ENCODE results near the gene CABP5. TPM values are rescaled to one million over a fixed set of nuclear protein-coding genes. Genes with fewer than 3 reads are reported as not detected.

Gene CABP5
- total RNA-seq, 1 donor from 2014 or later: not detected

- Histone ChIP-seq H3K27ac (no peak overlapping the region), H3K36me3 (no peaks in the 10 kb centered on the region), H3K9me3 (no peaks in the 10 kb centered on the region), H3K4me3 (no peak overlapping the region), H3K4me1 (no peaks in the 10 kb centered on the region), H3K27me3 (peaks cover 10% of the 10 kb centered on the region)
- intact Hi-C loops (cut with DNase I): no loop called here
- TF ChIP-seq, protein P1, sequence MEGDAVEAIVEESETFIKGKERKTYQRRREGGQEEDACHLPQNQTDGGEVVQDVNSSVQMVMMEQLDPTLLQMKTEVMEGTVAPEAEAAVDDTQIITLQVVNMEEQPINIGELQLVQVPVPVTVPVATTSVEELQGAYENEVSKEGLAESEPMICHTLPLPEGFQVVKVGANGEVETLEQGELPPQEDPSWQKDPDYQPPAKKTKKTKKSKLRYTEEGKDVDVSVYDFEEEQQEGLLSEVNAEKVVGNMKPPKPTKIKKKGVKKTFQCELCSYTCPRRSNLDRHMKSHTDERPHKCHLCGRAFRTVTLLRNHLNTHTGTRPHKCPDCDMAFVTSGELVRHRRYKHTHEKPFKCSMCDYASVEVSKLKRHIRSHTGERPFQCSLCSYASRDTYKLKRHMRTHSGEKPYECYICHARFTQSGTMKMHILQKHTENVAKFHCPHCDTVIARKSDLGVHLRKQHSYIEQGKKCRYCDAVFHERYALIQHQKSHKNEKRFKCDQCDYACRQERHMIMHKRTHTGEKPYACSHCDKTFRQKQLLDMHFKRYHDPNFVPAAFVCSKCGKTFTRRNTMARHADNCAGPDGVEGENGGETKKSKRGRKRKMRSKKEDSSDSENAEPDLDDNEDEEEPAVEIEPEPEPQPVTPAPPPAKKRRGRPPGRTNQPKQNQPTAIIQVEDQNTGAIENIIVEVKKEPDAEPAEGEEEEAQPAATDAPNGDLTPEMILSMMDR (IDR thresholded peaks at IDR 0.05): no peak
- no peak for DNase-seq
- ATAC-seq: no peak
Measured at GRCh38 chr19:47991191-47991808, 52.6 kb downstream of the CABP5 start.

Other genes with a start within 250 kb of the CABP5 start
- not detected for gene TPRX1, start 239.5 kb downstream of the CABP5 start, total RNA-seq
- gene CRX, start 222.1 kb downstream of the CABP5 start, total RNA-seq: not detected
- gene TPRX2, start 184.8 kb downstream of the CABP5 start, total RNA-seq: not detected
- gene SULT2A1, start 157.8 kb downstream of the CABP5 start, total RNA-seq: not detected
- gene BSPH1, start 51.9 kb downstream of the CABP5 start, total RNA-seq: not detected
- gene ELSPBP1, start 49.4 kb downstream of the CABP5 start, total RNA-seq: not detected
- gene PLA2G4C, start 66.7 kb upstream of the CABP5 start, total RNA-seq: 14.7 TPM
- gene LIG1, start 126.3 kb upstream of the CABP5 start, total RNA-seq: 17.7 TPM
- 7.5 TPM for gene ZSWIM9, start 126.6 kb upstream of the CABP5 start, total RNA-seq
- 88.2 TPM for gene CARD8, start 211.8 kb upstream of the CABP5 start, total RNA-seq
- 1.8 TPM for gene ZNF114, start 226.0 kb upstream of the CABP5 start, total RNA-seq

Measured in upper lobe of right lung (tissue), 1 donor.